ENCODE data around the gene LILRB5. TPM values are rescaled to one million over a fixed set of nuclear protein-coding genes. Genes with fewer than 3 reads are reported as not detected.

The LILRB5 gene
- total and polyA plus RNA-seq, 2 of the 8 experiments (the other 6 are each of a cell fraction or from before 2014, with no cell fraction given): 0.05 TPM; not detected in 1

DNA sequence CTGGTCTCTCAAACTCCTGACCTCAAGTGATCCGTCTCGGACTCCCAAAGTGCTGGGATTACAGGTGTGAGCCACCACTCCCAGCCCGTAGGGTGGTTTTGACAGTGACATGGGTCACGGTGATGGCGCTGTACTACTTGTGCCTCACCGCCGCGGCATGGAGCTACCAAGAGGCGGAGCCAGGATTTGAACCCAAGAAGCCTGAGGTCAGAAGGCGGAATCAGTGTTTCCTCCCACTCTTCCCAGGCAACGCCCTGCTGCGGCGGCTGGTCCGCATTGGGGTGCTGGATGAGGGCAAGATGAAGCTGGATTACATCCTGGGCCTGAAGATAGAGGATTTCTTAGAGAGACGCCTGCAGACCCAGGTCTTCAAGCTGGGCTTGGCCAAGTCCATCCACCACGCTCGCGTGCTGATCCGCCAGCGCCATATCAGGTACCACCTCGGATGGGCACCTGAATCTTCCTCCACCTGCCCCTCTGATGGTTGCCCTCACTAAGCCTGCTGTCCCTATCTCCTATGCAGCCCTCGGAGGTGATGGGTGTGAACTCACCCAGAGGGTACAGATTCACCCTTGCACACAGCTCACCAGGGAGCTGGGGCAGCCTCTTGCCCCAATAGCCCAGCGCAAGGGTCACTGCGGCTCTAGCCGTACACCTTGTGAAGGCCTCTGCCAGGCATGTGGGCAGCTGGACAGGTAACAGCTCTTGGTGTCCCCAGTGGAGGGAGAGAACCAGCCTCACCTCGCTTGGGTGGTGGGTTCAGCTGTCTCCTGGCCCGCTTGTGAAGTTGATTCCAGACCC lies 50.8 kb downstream of the LILRB5 start:
- H2BK5ac ChIP-seq (ENCODE audit: low read depth, low read length): 0 out of 2 replicates have a peak overlapping the region, but pooled peaks have one; percentile 3
- no peak overlapping the region for H3K27ac ChIP-seq (ENCODE audit: low read depth, low read length)
- H4K5ac ChIP-seq (ENCODE audit: insufficient read length, low read depth, low read length): no peak overlapping the region
- no peak overlapping the region for H2BK12ac ChIP-seq (ENCODE audit: low read depth, low read length)
- CTCF ChIA-PET (ENCODE audit: partially characterized antibody): interaction anchor here (0.8 to 1.0 kb wide), 2 partner anchors 9 to 36 kb away, joined by 3 to 4 read pairs; no protein-coding TSS in a partner anchor
- H3K4ac ChIP-seq (replicated peaks; ENCODE audit: insufficient read length, low read depth, low read length): no peak overlapping the region
- peaks cover 21% of the 10 kb centered on the region for H3K79me1 ChIP-seq (ENCODE audit: low read depth, low read length)
- H3K4me2 ChIP-seq (ENCODE audit: insufficient read depth in 1 of 2, low read depth in 2 of 2, low read length in 2 of 2): peak overlapping the region; percentile 4 to 22; a peak in 1 of 4 replicates
- no peak overlapping the region for H3K14ac ChIP-seq (ENCODE audit: insufficient read length)
- POLR2A ChIA-PET (ENCODE audit: partially characterized antibody): interaction anchor here (0.7 to 23.4 kb wide), 22 partner anchors 11 to 216 kb away, joined by 3 to 909 read pairs (median 5); partner anchors contain the start of genes LILRB3, MBOAT7, RPS9 and TMC4
- H2AFZ ChIP-seq (ENCODE audit: low read length): no peak overlapping the region
- no peak overlapping the region for H3K56ac ChIP-seq (replicated peaks; ENCODE audit: insufficient read length, low read depth, low read length)
- peaks cover 47 to 71% (median 63%) of the 10 kb centered on the region in 4 experiments for H3K36me3 ChIP-seq (ENCODE audit: control insufficient read depth in 2 of 4, insufficient read depth in 4 of 4, low read length in 3 of 4)
- no peak overlapping the region for H3K18ac ChIP-seq (ENCODE audit: extremely low read depth, low read length)
- H4K20me1 ChIP-seq (replicated peaks in 1 of 2; ENCODE audit: control insufficient read depth in 1 of 2, insufficient read depth in 2 of 2, low read length in 2 of 2): peaks cover 57 to 63% of the 10 kb centered on the region in 2 experiments
- FAIRE-seq: no peak
- peaks cover 30 to 57% of the 10 kb centered on the region in 2 experiments for H3K79me2 ChIP-seq (ENCODE audit: control insufficient read depth in 1 of 2, insufficient read depth in 2 of 2, low read length in 2 of 2)
- peak overlapping the region; percentile 20 for H4K8ac ChIP-seq (ENCODE audit: extremely low read depth, insufficient read depth, low read length)
- WGBS, 2 experiments (ENCODE audit: extremely low coverage in 1 of 2, insufficient coverage in 1 of 2, insufficient read length in 1 of 2, insufficient replicate concordance in 2 of 2, low coverage in 1 of 2, low lambda C conversion rate in 2 of 2, missing lambda C conversion rate in 1 of 2): 93% methylated on average over 24 of the region's 27 CpGs; no CpG with 5 or more reads in 1 of the 2 experiments
- H3K4me1 ChIP-seq (replicated peaks in 1 of 4; ENCODE audit: control insufficient read depth in 3 of 4, insufficient read depth in 4 of 4, low read length in 3 of 4): peaks cover 12 to 25% (median 19%) of the 10 kb centered on the region in 4 experiments
- no peak overlapping the region for H2AK5ac ChIP-seq (ENCODE audit: low read depth, low read length)
- H2BK15ac ChIP-seq (ENCODE audit: low read length): no peak overlapping the region
- H3K23me2 ChIP-seq (ENCODE audit: low read depth, low read length): peaks cover 20% of the 10 kb centered on the region
- H4K91ac ChIP-seq (replicated peaks; ENCODE audit: insufficient read length, low read length): no peak overlapping the region
- H2BK20ac ChIP-seq (ENCODE audit: low read length): no peak overlapping the region
- no peaks in the 10 kb centered on the region for H3K9me3 ChIP-seq (ENCODE audit: insufficient read depth in 2 of 2, low read depth in 1 of 2, low read length in 1 of 2)
- no peak for DNase-seq (ENCODE audit: low read depth in 1 of 2, low spot score in 2 of 2)
- H3K23ac ChIP-seq (ENCODE audit: insufficient read length): no peak overlapping the region
- no peak overlapping the region; a peak in 1 of 7 replicates for H3K9ac ChIP-seq (replicated peaks in 1 of 4; ENCODE audit: extremely low read depth in 1 of 4, low read depth in 3 of 4, low read length in 3 of 4)
- 0 out of 8 replicates have a peak overlapping the region, but pooled peaks of 1 of the 4 experiments have one; percentile 10 for H3K4me3 ChIP-seq (ENCODE audit: extremely low read depth in 1 of 4, insufficient read depth in 2 of 4, low read depth in 3 of 4, low read length in 4 of 4)
- H2BK120ac ChIP-seq (replicated peaks; ENCODE audit: low read depth, low read length): no peak overlapping the region
- no peaks in the 10 kb centered on the region for H3K27me3 ChIP-seq (replicated peaks in 1 of 4; ENCODE audit: control insufficient read depth in 3 of 4, extremely low read depth in 1 of 4, insufficient read depth in 3 of 4, low read length in 3 of 4)
- TF ChIP-seq POU5F1 (IDR thresholded peaks at IDR 0.05; ENCODE audit: low read depth, low read length) (no peak), GTF2F1 (IDR thresholded peaks at IDR 0.05; ENCODE audit: borderline replicate concordance, low read depth, low read length) (no peak), SP1 (IDR thresholded peaks at IDR 0.05; ENCODE audit: low read depth, low read length) (no peak), JUND (IDR thresholded peaks at IDR 0.05; ENCODE audit: low read length) (no peak), ASH2L (IDR thresholded peaks at IDR 0.05; ENCODE audit: low read length) (no peak), POLR2AphosphoS5 (IDR thresholded peaks at IDR 0.05; ENCODE audit: low read depth, low read length) (peak; percentile 76; the same call in 1 of the 2 replicates), POLR2A (IDR thresholded peaks at IDR 0.05; ENCODE audit: control extremely low read depth in 1 of 2, low read depth in 2 of 2, low read length in 2 of 2) (peak; percentile 16 to 30; a peak in 2 of 3 replicates)
- TF ChIP-seq, protein P1, sequence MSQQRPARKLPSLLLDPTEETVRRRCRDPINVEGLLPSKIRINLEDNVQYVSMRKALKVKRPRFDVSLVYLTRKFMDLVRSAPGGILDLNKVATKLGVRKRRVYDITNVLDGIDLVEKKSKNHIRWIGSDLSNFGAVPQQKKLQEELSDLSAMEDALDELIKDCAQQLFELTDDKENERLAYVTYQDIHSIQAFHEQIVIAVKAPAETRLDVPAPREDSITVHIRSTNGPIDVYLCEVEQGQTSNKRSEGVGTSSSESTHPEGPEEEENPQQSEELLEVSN (IDR thresholded peaks at IDR 0.05): no peak
- TF ChIP-seq, protein P2, sequence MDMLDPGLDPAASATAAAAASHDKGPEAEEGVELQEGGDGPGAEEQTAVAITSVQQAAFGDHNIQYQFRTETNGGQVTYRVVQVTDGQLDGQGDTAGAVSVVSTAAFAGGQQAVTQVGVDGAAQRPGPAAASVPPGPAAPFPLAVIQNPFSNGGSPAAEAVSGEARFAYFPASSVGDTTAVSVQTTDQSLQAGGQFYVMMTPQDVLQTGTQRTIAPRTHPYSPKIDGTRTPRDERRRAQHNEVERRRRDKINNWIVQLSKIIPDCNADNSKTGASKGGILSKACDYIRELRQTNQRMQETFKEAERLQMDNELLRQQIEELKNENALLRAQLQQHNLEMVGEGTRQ (IDR thresholded peaks at IDR 0.05; ENCODE audit: low read length): no peak
- TF ChIP-seq, protein P3, sequence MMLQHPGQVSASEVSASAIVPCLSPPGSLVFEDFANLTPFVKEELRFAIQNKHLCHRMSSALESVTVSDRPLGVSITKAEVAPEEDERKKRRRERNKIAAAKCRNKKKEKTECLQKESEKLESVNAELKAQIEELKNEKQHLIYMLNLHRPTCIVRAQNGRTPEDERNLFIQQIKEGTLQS (IDR thresholded peaks at IDR 0.05; ENCODE audit: insufficient read depth, low read depth, low read length): no peak

Data from H1 (cell line).